Stimulated activated CD8-positive, alpha-beta memory T cell treated with anti-CD3 and anti-CD28 coated beads, Interleukin-15, amount 100 ng/mL, for 4 hours (primary cell): ENCODE data around the gene TBX1.

Experiments used
- DNase-seq, 2 donors: peaks; one replicate each; pipeline ENCODE4 v3.0.0-alpha.2; 2020; ENCODE audit warnings: low read depth in 2 of 2

The TBX1 gene

GRCh38 chr22:19751497-19752245 lies 8.9 kb upstream of the TBX1 start:
- no peak for DNase-seq

- no peak for DNase-seq
Observed at GRCh38 chr22:19753090-19753842, 7.3 kb upstream of the TBX1 start.

GRCh38 chr22:19753996-19754700 lies 6.4 kb upstream of the TBX1 start:
- no peak for DNase-seq

GRCh38 chr22:19754701-19755144 lies 5.9 kb upstream of the TBX1 start:
- no peak for DNase-seq

- no peak for DNase-seq
Observed at GRCh38 chr22:19755145-19755710, 5.3 kb upstream of the TBX1 start.

- no peak for DNase-seq
Observed at GRCh38 chr22:19755722-19756287, 4.8 kb upstream of the TBX1 start.

- DNase-seq: peak; percentile 10 to 29
Observed at GRCh38 chr22:19756288-19757128, 4.1 kb upstream of the TBX1 start.

GRCh38 chr22:19757140-19757984 lies 3.2 kb upstream of the TBX1 start:
- no peak for DNase-seq

- no peak for DNase-seq
Observed at GRCh38 chr22:19757985-19758895, 2.3 kb upstream of the TBX1 start.

GRCh38 chr22:19758896-19759426 lies 1.6 kb upstream of the TBX1 start:
- DNase-seq: no peak

- DNase-seq: no peak
Observed at GRCh38 chr22:19759427-19760057, 1.0 kb upstream of the TBX1 start.

- DNase-seq: no peak
Observed at GRCh38 chr22:19760951-19761724, 560 bp downstream of the TBX1 start.

GRCh38 chr22:19761725-19762567 lies 1.4 kb downstream of the TBX1 start:
- no peak for DNase-seq

GRCh38 chr22:19762568-19763457 lies 2.2 kb downstream of the TBX1 start:
- DNase-seq: no peak
